B cell (primary cell): Measurements from ENCODE around the gene PNKP. TPM values are rescaled to one million over a fixed set of nuclear protein-coding genes. Genes with fewer than 3 reads are reported as not detected.

Experiments used
- ATAC-seq: fragments of 200-7000 bp; cut with Tn5 transposase; one replicate; pipeline ENCODE4 v1.10.0; 2021; ENCODE audit warnings: low read depth, mild to moderate bottlenecking, moderate number of reproducible peaks, moderate library complexity
- CTCF ChIA-PET: fragments of 350-600 bp; sonication (Branson Sonifier 250); formaldehyde crosslinking; loops from one replicate; lab custom pipeline; 2021; ENCODE audit warnings: antibody characterized with exemption, inconsistent platforms; lab: Charles Lee
- POLR2A ChIA-PET: fragments of 350-600 bp; sonication (Branson Sonifier 250); formaldehyde crosslinking; loops from one replicate; lab custom pipeline; 2021; ENCODE audit warnings: antibody characterized with exemption; lab: Charles Lee
- DNase-seq: peaks from one replicate; pipeline ENCODE4 v3.0.0; 2013
- H2AFZ ChIP-seq: 2 replicates; pipeline ENCODE4 v1.6.1; 2012; ENCODE audit warnings: mild to moderate bottlenecking, low read depth, low read length; ENCODE audit not compliant: insufficient read depth, poor library complexity, severe bottlenecking
- H3K27ac ChIP-seq, 2 donors: 1 replicate in 1 of 2; 2 replicates in 1 of 2; pipeline ENCODE4 v1.5.1; 2012 to 2013; ENCODE audit warnings: low read length in 2 of 2, mild to moderate bottlenecking in 2 of 2, moderate library complexity in 1 of 2
- H3K27me3 ChIP-seq, 4 experiments: fragments of 200-600 bp in 1 of 4; sonication (generic) in 1 of 4; replicated peaks in 1 of 4; 1 replicate in 2 of 4; 2 replicates in 2 of 4; pipeline versions ENCODE4 v1.6.1 to v1.7.0; 2013 to 2016; ENCODE audit warnings: low read length in 3 of 4, mild to moderate bottlenecking in 2 of 4, mixed read lengths in 1 of 4, moderate library complexity in 1 of 4; ENCODE audit not compliant: insufficient read depth in 4 of 4, control insufficient read depth in 3 of 4; ENCODE audit errors: control extremely low read depth in 1 of 4
- H3K36me3 ChIP-seq, 2 experiments: replicated peaks in 1 of 2; 1 replicate in 1 of 2; 2 replicates in 1 of 2; pipeline versions ENCODE4 v1.6.1 to v1.7.1; 2013; ENCODE audit warnings: low read length in 1 of 2; ENCODE audit not compliant: insufficient read depth in 2 of 2, control insufficient read depth in 1 of 2; ENCODE audit errors: control extremely low read depth in 1 of 2, extremely low read depth in 1 of 2
- H3K4me1 ChIP-seq, 2 donors: fragments of 200-600 bp in 1 of 2; sonication (generic) in 1 of 2; 1 replicate in 1 of 2; 2 replicates in 1 of 2; pipeline versions ENCODE4 v1.5.1 to v1.6.1; 2013 to 2017; ENCODE audit warnings: low read length in 2 of 2; ENCODE audit not compliant: control insufficient read depth in 2 of 2, insufficient read depth in 2 of 2
- H3K4me2 ChIP-seq: replicated peaks from 2 replicates; pipeline ENCODE3; 2012; ENCODE audit warnings: mild to moderate bottlenecking, low read depth, low read length; ENCODE audit not compliant: poor library complexity, severe bottlenecking
- H3K4me3 ChIP-seq, 5 experiments: fragments of 200-600 bp in 1 of 5; sonication (generic) in 1 of 5; 1 replicate in 3 of 5; 2 replicates in 2 of 5; pipeline versions ENCODE4 v1.5.1 to v1.7.0; 2011 to 2016; ENCODE audit warnings: low read length in 4 of 5, mild to moderate bottlenecking in 4 of 5, low read depth in 2 of 5, control low read depth in 1 of 5, moderate library complexity in 1 of 5; ENCODE audit not compliant: insufficient read depth in 1 of 5; ENCODE audit errors: control extremely low read depth in 1 of 5, extremely low read depth in 1 of 5
- H3K79me2 ChIP-seq: fragments of 200-600 bp; sonication (generic); one replicate; pipeline ENCODE4 v1.6.0; 2016; ENCODE audit warnings: low read length; ENCODE audit not compliant: control insufficient read depth, insufficient read depth
- H3K9ac ChIP-seq: fragments of 200-600 bp; sonication (generic); 2 replicates; pipeline ENCODE4 v1.6.1; 2017; ENCODE audit warnings: mild to moderate bottlenecking, low read length, moderate library complexity
- H3K9me3 ChIP-seq, 3 donors: one replicate each; pipeline versions ENCODE4 v1.6.1 to v1.7.1; 2013; ENCODE audit warnings: low read length in 2 of 3; ENCODE audit not compliant: control insufficient read depth in 2 of 3, insufficient read depth in 1 of 3; ENCODE audit errors: control extremely low read depth in 1 of 3
- H4K20me1 ChIP-seq: 2 replicates; pipeline ENCODE4 v1.6.0; 2012; ENCODE audit warnings: mild to moderate bottlenecking, low read length; ENCODE audit not compliant: insufficient read depth, control insufficient read depth, poor library complexity, severe bottlenecking
- H3K27ac Mint-ChIP-seq: one replicate; pipeline ENCODE4 v1.8.0; 2021; ENCODE audit warnings: mixed read lengths
- H3K27me3 Mint-ChIP-seq: one replicate; pipeline ENCODE4 v1.8.0; 2021; ENCODE audit warnings: mixed read lengths
- H3K4me1 Mint-ChIP-seq: one replicate; pipeline ENCODE4 v1.8.0; 2021; ENCODE audit warnings: mixed read lengths
- H3K4me3 Mint-ChIP-seq: one replicate; pipeline ENCODE4 v1.8.0; 2021; ENCODE audit warnings: mixed read lengths
- H3K9me3 Mint-ChIP-seq: one replicate; pipeline ENCODE4 v1.8.0; 2022; ENCODE audit warnings: mixed read lengths; ENCODE audit not compliant: insufficient read depth
- EZH2 ChIP-seq: IDR thresholded peaks from 2 replicates; pipeline ENCODE4 v1.6.1; 2012; ENCODE audit warnings: borderline replicate concordance, low read depth, mild to moderate bottlenecking, moderate library complexity, low read length; ENCODE audit not compliant: insufficient read depth, poor library complexity, severe bottlenecking
- WGBS: methylation state at CpG from one replicate; pipeline ENCODE4 v1.1.5; 2013; ENCODE audit warnings: missing lambda C conversion rate; ENCODE audit not compliant: insufficient coverage; 5-methylcytosine and 5-hydroxymethylcytosine counted together
- intact Hi-C: fragments of 100-400 bp; cut with micrococcal nuclease; formaldehyde crosslinking; loops from one replicate; pipeline ENCODE4 v1.10.0; 2022
- polyA plus RNA-seq: library from polyadenylated mRNA; depleted of rRNA; stranded (reverse); fragments of >200 nt; gene quantifications from 2 replicates; pipeline ENCODE4 v1.2.3, GENCODE V29; 2012
- total RNA-seq, 2 donors: library from RNA; stranded (reverse); fragments of 120-200 nt in 1 of 2; gene quantifications; 1 replicate in 1 of 2; 2 replicates in 1 of 2; pipeline versions ENCODE4 v1.2.3 to v1.2.4, GENCODE V29; 2013 to 2022
- TF ChIP-seq, protein P1 (sequence below): fragments of 200-600 bp; IDR thresholded peaks from one replicate; pipeline ENCODE4 v1.8.0; 2022; ENCODE audit warnings: antibody characterized with exemption, mild to moderate bottlenecking

PNKP gene
- total and polyA plus RNA-seq, 2 donors (not counting 1 experiment from before 2014, with no cell fraction given): 173 to 274 TPM

GRCh38 chr19:49890349-49891311 lies 23.3 kb upstream of the PNKP start:
- H3K79me2 ChIP-seq: no peaks in the 10 kb centered on the region
- H3K4me3 ChIP-seq: peak overlapping the region in 4 of 5 experiments; percentile 41 to 62 (median 50)
- Mint-ChIP-seq H3K4me3 (peak overlapping the region; percentile 86), H3K9me3 (no peaks in the 10 kb centered on the region), H3K27ac (peak overlapping the region; percentile 67), H3K27me3 (no peaks in the 10 kb centered on the region), H3K4me1 (peaks cover 34% of the 10 kb centered on the region)
- peak overlapping the region; percentile 65 for H3K9ac ChIP-seq
- no peak overlapping the region for H3K27ac ChIP-seq
- DNase-seq (peak; percentile 85), ATAC-seq (peak; percentile 82)
- ChIA-PET CTCF (interaction anchor here (0.8 to 1.6 kb wide), 5 partner anchors 10 to 95 kb away, joined by 3 to 12 read pairs (median 5); no protein-coding TSS in a partner anchor), POLR2A (interaction anchor here (0.6 to 2.1 kb wide), 9 partner anchors 14 to 473 kb away, joined by 3 to 8 read pairs (median 3); partner anchors contain the start of genes ATF5 and NUP62)
- H3K36me3 ChIP-seq: no peaks in the 10 kb centered on the region
- H3K4me2 ChIP-seq: peak overlapping the region; percentile 98
- no peaks in the 10 kb centered on the region for H3K27me3 ChIP-seq
- H2AFZ ChIP-seq: peak overlapping the region; percentile 66
- intact Hi-C loops: loop anchor here (1.0 kb wide), 2 partner anchors 12 to 40 kb away; no protein-coding TSS in a partner anchor
- TF ChIP-seq EZH2: no peak
- TF ChIP-seq, protein P1, sequence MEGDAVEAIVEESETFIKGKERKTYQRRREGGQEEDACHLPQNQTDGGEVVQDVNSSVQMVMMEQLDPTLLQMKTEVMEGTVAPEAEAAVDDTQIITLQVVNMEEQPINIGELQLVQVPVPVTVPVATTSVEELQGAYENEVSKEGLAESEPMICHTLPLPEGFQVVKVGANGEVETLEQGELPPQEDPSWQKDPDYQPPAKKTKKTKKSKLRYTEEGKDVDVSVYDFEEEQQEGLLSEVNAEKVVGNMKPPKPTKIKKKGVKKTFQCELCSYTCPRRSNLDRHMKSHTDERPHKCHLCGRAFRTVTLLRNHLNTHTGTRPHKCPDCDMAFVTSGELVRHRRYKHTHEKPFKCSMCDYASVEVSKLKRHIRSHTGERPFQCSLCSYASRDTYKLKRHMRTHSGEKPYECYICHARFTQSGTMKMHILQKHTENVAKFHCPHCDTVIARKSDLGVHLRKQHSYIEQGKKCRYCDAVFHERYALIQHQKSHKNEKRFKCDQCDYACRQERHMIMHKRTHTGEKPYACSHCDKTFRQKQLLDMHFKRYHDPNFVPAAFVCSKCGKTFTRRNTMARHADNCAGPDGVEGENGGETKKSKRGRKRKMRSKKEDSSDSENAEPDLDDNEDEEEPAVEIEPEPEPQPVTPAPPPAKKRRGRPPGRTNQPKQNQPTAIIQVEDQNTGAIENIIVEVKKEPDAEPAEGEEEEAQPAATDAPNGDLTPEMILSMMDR: peak; percentile 69
- H3K9me3 ChIP-seq: peaks cover 0 to 7% (median 0%) of the 10 kb centered on the region in 3 donors
- peaks cover 15% of the 10 kb centered on the region for H4K20me1 ChIP-seq
- peaks cover 11 to 25% of the 10 kb centered on the region in 2 donors for H3K4me1 ChIP-seq
- WGBS: 29% methylated on average over 51 of the region's 69 CpGs
